Activated naive CD4-positive, alpha-beta T cell treated with anti-CD3 and anti-CD28 coated beads, Interleukin-2, amount 50 U/mL, for 24 hours (primary cell): ENCODE measurements around the gene CCDC28B.

ENCODE experiments used
- H3K27ac Mint-ChIP-seq: one replicate; pipeline ENCODE4 v1.8.0; 2021; ENCODE audit warnings: mild to moderate bottlenecking, mixed read lengths
- H3K27me3 Mint-ChIP-seq: one replicate; pipeline ENCODE4 v1.8.0; 2021; ENCODE audit warnings: mixed read lengths
- H3K36me3 Mint-ChIP-seq: one replicate; pipeline ENCODE4 v1.8.0; 2021; ENCODE audit warnings: mixed read lengths
- H3K4me1 Mint-ChIP-seq: one replicate; pipeline ENCODE4 v1.8.0; 2021; ENCODE audit warnings: mixed read lengths
- H3K4me3 Mint-ChIP-seq: one replicate; pipeline ENCODE4 v1.8.0; 2021; ENCODE audit warnings: mild to moderate bottlenecking, mixed read lengths
- H3K9me3 Mint-ChIP-seq: one replicate; pipeline ENCODE4 v1.8.0; 2021; ENCODE audit warnings: mixed read lengths

Gene CCDC28B

DNA sequence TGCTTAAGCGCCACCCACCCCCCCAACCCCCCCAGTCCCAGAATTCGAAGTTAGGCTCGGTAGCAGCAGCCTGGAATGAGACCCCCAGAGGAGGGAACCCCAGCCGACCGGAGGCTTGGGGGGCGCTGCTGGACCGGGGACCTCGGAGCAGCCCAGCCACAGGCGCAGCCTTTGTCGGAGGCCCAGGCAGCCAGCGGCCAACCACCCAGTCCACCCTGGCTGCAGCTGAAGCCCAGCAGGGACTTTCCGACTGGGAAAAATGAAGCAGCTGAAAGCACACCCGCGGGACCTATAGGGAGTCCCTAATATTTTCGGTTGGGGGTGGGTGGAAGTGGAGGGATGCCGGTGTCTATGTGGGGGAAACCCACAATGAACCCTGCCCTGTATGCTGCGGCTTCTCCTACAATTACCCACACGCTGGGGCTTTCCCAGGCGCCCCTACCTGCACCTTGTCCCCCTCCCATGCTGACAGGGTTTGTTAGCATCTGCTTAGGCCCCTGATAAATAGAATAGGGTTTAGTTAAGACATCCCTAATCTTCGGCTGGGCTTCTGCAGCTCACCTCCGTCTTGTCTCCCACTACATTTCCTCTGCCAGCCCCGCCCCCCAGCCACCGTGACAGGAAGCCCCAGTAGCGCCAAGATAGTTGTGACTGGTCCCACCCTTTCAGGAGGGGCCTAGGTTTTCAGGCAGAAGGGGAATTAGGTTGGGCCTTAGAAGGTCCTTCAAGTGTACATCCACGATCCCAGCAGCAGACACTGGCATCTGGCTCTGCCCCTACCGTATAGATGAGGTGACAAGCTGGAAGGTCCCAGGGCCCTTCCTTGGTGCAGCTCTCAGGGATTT lies 838 bp downstream of the CCDC28B start:
- Mint-ChIP-seq H3K4me3 (peak overlapping the region; percentile 90), H3K27me3 (no peaks in the 10 kb centered on the region), H3K4me1 (peaks cover 62% of the 10 kb centered on the region), H3K9me3 (no peaks in the 10 kb centered on the region), H3K27ac (peak overlapping the region; percentile 90), H3K36me3 (peaks cover 3% of the 10 kb centered on the region)

DNA sequence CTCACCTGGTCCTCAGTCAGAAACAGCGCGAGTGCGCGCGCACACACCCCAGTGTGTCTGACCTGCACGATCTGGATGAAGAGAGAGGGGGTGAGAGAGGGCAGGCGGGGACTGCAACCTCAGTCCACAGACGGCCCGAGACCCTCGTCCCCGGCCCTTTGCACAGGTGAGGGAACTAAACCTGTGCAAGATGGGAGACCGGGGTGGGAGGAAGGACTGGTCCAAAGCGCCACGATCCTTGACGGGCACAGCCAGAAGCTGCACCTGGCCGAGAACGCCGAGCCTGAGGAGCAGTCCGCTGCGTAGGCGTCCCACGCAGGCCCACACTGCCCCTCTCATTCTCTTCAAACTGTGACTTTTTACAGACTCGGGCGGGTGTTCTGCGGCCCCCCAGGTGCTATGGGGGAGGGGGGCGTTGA lies 4.6 kb downstream of the CCDC28B start:
- H3K36me3 Mint-ChIP-seq, result no peaks in the 10 kb centered on the region
- H3K27ac Mint-ChIP-seq, result no peak overlapping the region
- peak overlapping the region; percentile 87 for H3K4me3 Mint-ChIP-seq
- no peaks in the 10 kb centered on the region for H3K9me3 Mint-ChIP-seq
- peaks cover 40% of the 10 kb centered on the region for H3K4me1 Mint-ChIP-seq
- no peaks in the 10 kb centered on the region for H3K27me3 Mint-ChIP-seq

- Mint-ChIP-seq H3K4me1 (peaks cover 35% of the 10 kb centered on the region), H3K27ac (peak within 1 kb of the TSS; percentile 30), H3K4me3 (peak within 1 kb of the TSS; percentile 87), H3K27me3 (no peaks in the 10 kb centered on the region), H3K36me3 (no peaks in the 10 kb centered on the region), H3K9me3 (no peaks in the 10 kb centered on the region)
Observed at GRCh38 chr1:32205401-32206370, 5.3 kb downstream of the CCDC28B start, which contains the start of gene IQCC. Gene IQCC, plus strand, starts transcription at chr1:32205671. Its CDS starts 11 bp downstream, at chr1:32205682.

GRCh38 chr1:32208469-32208868 lies 8.1 kb downstream of the CCDC28B start:
- Mint-ChIP-seq H3K27me3 (no peaks in the 10 kb centered on the region), H3K4me1 (peaks cover 14% of the 10 kb centered on the region), H3K27ac (no peak overlapping the region), H3K9me3 (no peaks in the 10 kb centered on the region), H3K36me3 (no peaks in the 10 kb centered on the region), H3K4me3 (no peak overlapping the region)

- no peak within 1 kb of the TSS for H3K4me3 Mint-ChIP-seq
- H3K36me3 Mint-ChIP-seq, result no peaks in the 10 kb centered on the region
- no peaks in the 10 kb centered on the region for H3K27me3 Mint-ChIP-seq
- no peak within 1 kb of the TSS for H3K27ac Mint-ChIP-seq
- H3K4me1 Mint-ChIP-seq, result peaks cover 12% of the 10 kb centered on the region
- no peaks in the 10 kb centered on the region for H3K9me3 Mint-ChIP-seq
Observed at GRCh38 chr1:32208891-32209328, 8.5 kb downstream of the CCDC28B start, which contains the start of gene DCDC2B. Gene DCDC2B, plus strand, starts transcription at chr1:32209089. Its CDS starts 5 bp downstream, at chr1:32209094.

DNA sequence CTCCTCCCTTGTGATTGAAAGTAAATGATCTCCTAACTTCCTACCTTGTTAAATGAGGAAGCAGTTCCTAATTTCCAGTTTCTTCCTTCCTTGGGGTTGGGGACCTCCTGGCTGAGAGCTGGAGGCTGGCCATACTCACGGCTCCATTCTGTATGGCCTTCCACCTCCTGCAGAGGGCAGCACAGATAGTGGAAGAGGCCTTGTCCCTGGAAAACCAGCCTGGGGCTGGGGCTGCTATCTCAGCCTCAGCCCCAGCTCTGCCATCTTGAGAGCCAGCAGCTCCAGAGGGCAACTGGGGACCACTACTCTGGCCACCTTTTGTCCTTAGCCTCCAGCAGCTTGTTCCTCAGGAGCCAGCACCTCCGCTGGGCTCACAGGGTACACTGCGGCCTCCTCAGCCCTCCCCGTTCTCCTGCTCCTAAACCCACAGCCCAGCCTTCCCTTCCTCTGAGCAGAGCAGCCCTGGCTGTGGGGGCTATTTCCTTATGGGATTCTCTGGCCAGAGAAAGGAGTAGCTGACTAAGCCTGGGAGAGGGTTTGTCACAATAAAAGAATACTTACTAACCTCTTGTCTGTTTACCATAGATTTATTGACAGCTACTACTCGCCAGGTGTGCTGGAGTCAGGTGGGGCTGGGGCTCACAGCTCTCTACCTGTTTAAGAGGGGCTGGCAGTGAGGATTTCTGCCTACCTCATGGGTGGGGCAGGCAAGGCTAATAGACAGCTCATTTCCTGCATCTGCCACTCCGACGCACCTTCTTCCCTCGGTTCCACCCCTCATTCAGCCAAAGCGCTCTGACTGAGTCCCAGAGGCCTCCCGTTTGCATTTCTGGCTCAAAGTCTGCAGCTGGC lies 15.5 kb downstream of the CCDC28B start:
- peak overlapping the region; percentile 41 for H3K27ac Mint-ChIP-seq
- peaks cover 4% of the 10 kb centered on the region for H3K36me3 Mint-ChIP-seq
- H3K4me3 Mint-ChIP-seq, result no peak overlapping the region
- H3K27me3 Mint-ChIP-seq, result no peaks in the 10 kb centered on the region
- H3K4me1 Mint-ChIP-seq, result peaks cover 28% of the 10 kb centered on the region
- no peaks in the 10 kb centered on the region for H3K9me3 Mint-ChIP-seq

GRCh38 chr1:32216566-32216965 lies 16.2 kb downstream of the CCDC28B start:
- Mint-ChIP-seq H3K4me3 (no peak overlapping the region), H3K27ac (no peak overlapping the region), H3K27me3 (no peaks in the 10 kb centered on the region), H3K36me3 (peaks cover 4% of the 10 kb centered on the region), H3K9me3 (no peaks in the 10 kb centered on the region), H3K4me1 (peaks cover 33% of the 10 kb centered on the region)

DNA sequence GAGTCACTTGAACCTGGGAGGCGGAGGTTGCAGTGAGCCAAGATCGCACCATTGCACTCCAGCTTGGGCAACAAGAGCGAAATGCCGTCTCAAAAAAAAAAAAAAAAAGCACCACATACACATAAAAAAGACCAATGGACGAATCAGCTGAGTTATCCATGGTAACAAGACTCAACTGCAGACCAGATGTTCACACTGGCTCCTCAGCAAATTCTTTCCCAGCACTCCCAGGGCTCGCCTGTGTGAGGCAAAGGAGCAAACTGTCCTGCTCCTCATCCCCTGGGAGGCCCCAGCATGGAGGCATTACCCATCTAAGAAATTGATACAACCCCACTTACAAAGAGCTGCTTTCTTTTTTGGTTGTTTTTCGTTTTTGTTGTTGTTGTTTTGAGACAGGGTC lies 18.6 kb downstream of the CCDC28B start:
- H3K9me3 Mint-ChIP-seq, result no peaks in the 10 kb centered on the region
- no peak overlapping the region for H3K27ac Mint-ChIP-seq
- peaks cover 43% of the 10 kb centered on the region for H3K4me1 Mint-ChIP-seq

GRCh38 chr1:32220746-32221580 lies 20.6 kb downstream of the CCDC28B start:
- Mint-ChIP-seq H3K9me3 (no peaks in the 10 kb centered on the region), H3K27ac (peak overlapping the region; percentile 35), H3K36me3 (peaks cover 10% of the 10 kb centered on the region), H3K27me3 (no peaks in the 10 kb centered on the region), H3K4me3 (peak overlapping the region; percentile 95), H3K4me1 (peaks cover 46% of the 10 kb centered on the region)

More for the DNA sequence above, 18.6 kb downstream of the CCDC28B start:
- H3K36me3 Mint-ChIP-seq, result peaks cover 7% of the 10 kb centered on the region
- H3K4me3 Mint-ChIP-seq, result no peak overlapping the region
- no peaks in the 10 kb centered on the region for H3K27me3 Mint-ChIP-seq

DNA sequence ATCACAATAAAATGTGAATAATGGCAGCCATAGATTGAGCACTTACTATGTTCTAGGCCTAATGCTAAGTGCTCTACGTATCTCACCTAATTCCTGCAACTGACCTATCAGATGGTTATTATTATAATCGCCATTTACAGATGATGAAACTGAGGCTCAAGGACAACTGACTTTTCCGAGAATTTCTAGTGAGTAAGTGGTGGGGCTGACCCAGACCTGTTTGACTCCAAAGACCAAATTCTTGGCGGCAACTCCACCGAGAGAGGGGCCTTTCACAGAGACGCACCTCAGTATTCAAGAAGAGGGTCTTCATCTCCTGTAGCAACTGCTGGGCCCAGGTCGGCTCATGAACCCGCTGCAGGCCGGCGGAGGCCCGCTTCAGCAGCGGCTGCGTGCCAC lies 21.2 kb downstream of the CCDC28B start:
- no peak overlapping the region for H3K27ac Mint-ChIP-seq
- peaks cover 40% of the 10 kb centered on the region for H3K4me1 Mint-ChIP-seq
- H3K9me3 Mint-ChIP-seq, result no peaks in the 10 kb centered on the region
- no peaks in the 10 kb centered on the region for H3K27me3 Mint-ChIP-seq
- H3K36me3 Mint-ChIP-seq, result peaks cover 12% of the 10 kb centered on the region
- peak overlapping the region; percentile 95 for H3K4me3 Mint-ChIP-seq

GRCh38 chr1:32221980-32222755 lies 21.8 kb downstream of the CCDC28B start, which contains the start of the genes EIF3I and TMEM234:
Gene EIF3I, plus strand, starts transcription at chr1:32222407. Its CDS starts 35 bp downstream, at chr1:32222442.
Gene TMEM234, minus strand, starts transcription at chr1:32222353. Its CDS starts 31 bp downstream, at chr1:32222322.
- Mint-ChIP-seq H3K9me3 (no peaks in the 10 kb centered on the region), H3K4me3 (peak within 1 kb of the TSS; percentile 95), H3K27me3 (no peaks in the 10 kb centered on the region), H3K4me1 (peaks cover 39% of the 10 kb centered on the region), H3K36me3 (peaks cover 12% of the 10 kb centered on the region), H3K27ac (peak within 1 kb of the TSS; percentile 96)

DNA sequence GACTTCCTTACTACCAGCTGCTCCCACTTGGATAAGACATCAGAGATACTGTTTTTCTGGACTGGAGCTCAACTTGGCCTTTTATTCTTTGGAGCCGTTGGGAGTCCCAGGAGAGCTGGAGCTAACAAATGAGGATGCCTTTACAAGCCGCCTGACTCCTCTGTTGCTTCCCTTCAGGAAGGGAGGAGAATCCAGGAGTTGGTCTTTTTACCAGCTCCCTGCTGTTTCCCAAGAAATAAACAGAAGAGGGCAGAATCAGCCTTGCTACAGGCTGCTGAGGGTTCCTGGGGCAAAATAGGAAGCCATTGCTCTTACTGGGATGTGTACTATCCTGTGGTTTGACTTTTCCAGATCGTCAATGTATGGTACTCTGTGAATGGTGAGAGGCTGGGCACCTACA lies 23.3 kb downstream of the CCDC28B start:
- H3K4me3 Mint-ChIP-seq, result peak overlapping the region; percentile 95
- H3K9me3 Mint-ChIP-seq, result no peaks in the 10 kb centered on the region
- H3K36me3 Mint-ChIP-seq, result peaks cover 13% of the 10 kb centered on the region
- no peaks in the 10 kb centered on the region for H3K27me3 Mint-ChIP-seq
- no peak overlapping the region for H3K27ac Mint-ChIP-seq
- H3K4me1 Mint-ChIP-seq, result peaks cover 46% of the 10 kb centered on the region

DNA sequence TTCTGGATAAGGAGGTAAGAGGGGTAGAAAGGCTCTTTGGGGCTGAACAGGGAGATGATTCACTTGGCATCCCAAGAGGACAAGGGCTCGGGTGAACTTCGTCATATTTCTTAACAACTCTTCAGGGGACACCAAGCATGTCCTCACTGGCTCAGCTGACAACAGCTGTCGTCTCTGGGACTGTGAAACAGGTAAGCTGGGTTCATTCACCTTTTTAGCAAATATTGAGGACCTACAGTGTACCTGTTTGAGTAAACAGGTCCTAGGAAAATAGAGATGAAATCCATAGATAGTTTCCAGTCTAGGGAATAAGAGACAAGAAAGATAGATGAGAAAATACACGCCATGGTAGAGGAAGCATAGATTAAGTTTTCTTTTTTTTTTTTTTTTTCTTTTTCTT lies 23.9 kb downstream of the CCDC28B start:
- peak overlapping the region; percentile 95 for H3K4me3 Mint-ChIP-seq
- peaks cover 15% of the 10 kb centered on the region for H3K36me3 Mint-ChIP-seq
- H3K9me3 Mint-ChIP-seq, result no peaks in the 10 kb centered on the region
- no peaks in the 10 kb centered on the region for H3K27me3 Mint-ChIP-seq
- H3K4me1 Mint-ChIP-seq, result peaks cover 46% of the 10 kb centered on the region
- H3K27ac Mint-ChIP-seq, result no peak overlapping the region
